Endothelial cell of umbilical vein (primary cell): ENCODE results near the gene TSPEAR. TPM values are rescaled to one million over a fixed set of nuclear protein-coding genes. Genes with fewer than 3 reads are reported as not detected.

Experiments used
- BruUV-seq: library from RNA; stranded (reverse); fragments of 400-500 nt; replicated peaks from 2 replicates; lab custom pipeline; 2021; lab: Mats Ljungman, UMichigan
- CTCF ChIA-PET: fragments of 300-600, 350-600 bp; sonication (Branson Sonifier 250); formaldehyde crosslinking; loops from one replicate; lab custom pipeline; 2021; ENCODE audit warnings: antibody characterized with exemption, inconsistent platforms; lab: Charles Lee
- POLR2A ChIA-PET: fragments of 300-600, 350-600 bp; sonication (Branson Sonifier 250); formaldehyde crosslinking; loops from one replicate; lab custom pipeline; 2021; ENCODE audit warnings: antibody characterized with exemption, inconsistent platforms; lab: Charles Lee
- DNase-seq: peaks from one replicate; pipeline ENCODE4 v3.0.0-alpha.2; 2011; ENCODE audit warnings: low read depth, low spot score
- FAIRE-seq: peaks from 2 replicates; lab custom pipeline; 2011; peaks lifted over from hg19 to GRCh38; lab: Jason Lieb, UNC
- H2AFZ ChIP-seq: 2 replicates; pipeline ENCODE4 v1.6.0; 2012; ENCODE audit warnings: low read depth, low read length, control low read depth, inconsistent platforms
- H3K27ac ChIP-seq: 2 replicates; pipeline ENCODE4 v1.5.1; 2011; ENCODE audit warnings: low read depth, mild to moderate bottlenecking, control low read depth, low read length, moderate library complexity; ENCODE audit not compliant: insufficient read depth
- H3K27me3 ChIP-seq, 2 experiments: 2 replicates each; pipeline versions ENCODE4 v1.6.0 to v1.6.1; 2011; ENCODE audit warnings: low read length in 2 of 2, mixed read lengths in 1 of 2; ENCODE audit not compliant: control insufficient read depth in 2 of 2, insufficient read depth in 2 of 2
- H3K36me3 ChIP-seq, 2 experiments: 2 replicates in 1 of 2; 3 replicates in 1 of 2; pipeline ENCODE4 v1.5.1; 2011; ENCODE audit warnings: low read length in 2 of 2, mild to moderate bottlenecking in 1 of 2, moderate library complexity in 1 of 2; ENCODE audit not compliant: control insufficient read depth in 2 of 2, insufficient read depth in 2 of 2; ENCODE audit errors: extremely low read depth in 1 of 2
- H3K4me1 ChIP-seq: 3 replicates; pipeline ENCODE4 v1.5.1; 2011; ENCODE audit warnings: mild to moderate bottlenecking, low read length; ENCODE audit not compliant: control insufficient read depth, insufficient read depth; ENCODE audit errors: extremely low read depth
- H3K4me2 ChIP-seq: 2 replicates; pipeline ENCODE4 v1.6.1; 2011; ENCODE audit warnings: low read length, control low read depth, mixed read lengths; ENCODE audit not compliant: insufficient read depth
- H3K4me3 ChIP-seq, 3 experiments: fragments of 200-600 bp in 1 of 3; sonication (generic), shearing (Covaris generic) in 1 of 3; replicated peaks in 1 of 3; 2 replicates each; pipeline ENCODE4 v1.5.1; 2011 to 2016; ENCODE audit warnings: control low read depth in 3 of 3, low read length in 3 of 3, mild to moderate bottlenecking in 2 of 3, inconsistent platforms in 1 of 3, low read depth in 1 of 3, moderate library complexity in 1 of 3; ENCODE audit not compliant: insufficient read depth in 1 of 3
- H3K79me2 ChIP-seq: 2 replicates; pipeline ENCODE4 v1.6.0; 2012; ENCODE audit warnings: low read length, inconsistent platforms; ENCODE audit not compliant: control insufficient read depth, insufficient read depth
- H3K9ac ChIP-seq: replicated peaks from 2 replicates; pipeline ENCODE3; 2011; ENCODE audit warnings: low read length, control low read depth; ENCODE audit not compliant: insufficient read depth; ENCODE audit errors: extremely low read depth
- H3K9me1 ChIP-seq: replicated peaks from 3 replicates; pipeline ENCODE4 v1.6.0; 2011; ENCODE audit warnings: mild to moderate bottlenecking, low read length; ENCODE audit not compliant: control insufficient read depth, insufficient read depth; ENCODE audit errors: extremely low read depth
- H3K9me3 ChIP-seq: replicated peaks from 2 replicates; pipeline ENCODE4 v1.5.1; 2012; ENCODE audit warnings: low read length, inconsistent platforms; ENCODE audit not compliant: control insufficient read depth, insufficient read depth
- H4K20me1 ChIP-seq: replicated peaks from 2 replicates; pipeline ENCODE3; 2011; ENCODE audit warnings: mild to moderate bottlenecking, low read length; ENCODE audit not compliant: control insufficient read depth, insufficient read depth; ENCODE audit errors: extremely low read depth
- CTCF ChIP-seq, 2 donors: IDR thresholded peaks; 1 replicate in 1 of 2; 2 replicates in 1 of 2; pipeline ENCODE4 v1.5.1; 2011; ENCODE audit warnings: low read length in 2 of 2, mild to moderate bottlenecking in 2 of 2, moderate library complexity in 2 of 2, control low read depth in 1 of 2, inconsistent platforms in 1 of 2, low read depth in 1 of 2; ENCODE audit not compliant: insufficient read depth in 1 of 2; ENCODE audit errors: extremely low read depth in 1 of 2
- EZH2 ChIP-seq: IDR thresholded peaks from 2 replicates; pipeline ENCODE4 v1.6.1; 2012; ENCODE audit warnings: borderline replicate concordance, low read depth, mild to moderate bottlenecking, moderate library complexity, low read length, inconsistent platforms; ENCODE audit not compliant: severe bottlenecking
- GATA2 ChIP-seq: IDR thresholded peaks from 2 replicates; pipeline ENCODE4 v1.7.0; 2011; ENCODE audit warnings: low read depth, mild to moderate bottlenecking, moderate library complexity, mixed read lengths, low read length; ENCODE audit not compliant: insufficient read length, insufficient read depth
- JUN ChIP-seq: IDR thresholded peaks from 2 replicates; pipeline ENCODE4 v1.6.1; 2011; ENCODE audit warnings: borderline replicate concordance, low read depth; ENCODE audit not compliant: insufficient read length, insufficient read depth
- MYC ChIP-seq: IDR thresholded peaks from one replicate; pipeline ENCODE4 v1.6.1; 2011; ENCODE audit warnings: mild to moderate bottlenecking, low read depth, low read length
- dilution Hi-C: fragments of 300-500 bp; cut with MboI; formaldehyde crosslinking; loops from one replicate; pipeline ENCODE4 v1.15.0; 2019; ENCODE audit warnings: low sequenced_read_pairs; ENCODE audit not compliant: extremely low pct_ligation_motif_present
- intact Hi-C: fragments of 100-400 bp; cut with micrococcal nuclease; formaldehyde crosslinking; loops from one replicate; pipeline ENCODE4 v1.10.0; 2022
- polyA plus RNA-seq, 4 experiments: library from polyadenylated mRNA; depleted of rRNA in 3 of 4; stranded (reverse) in 3 of 4; unstranded in 1 of 4; fragments of >200 nt; gene quantifications; 2 replicates each; pipeline versions ENCODE4 v1.2.1 to v1.2.3, GENCODE V29; 2011 to 2012; ENCODE audit warnings: missing spikeins in 1 of 4
- total RNA-seq: library from RNA; stranded (reverse); gene quantifications from 2 replicates; pipeline ENCODE4 v1.2.3, GENCODE V29; 2021

Gene TSPEAR
- total and polyA plus RNA-seq, 2 donors (not counting 3 experiments of a cell fraction or from before 2014, with no cell fraction given), result 0.01 TPM; not detected in 1

GRCh38 chr21:44603109-44603875 lies 108.1 kb downstream of the TSPEAR start:
- dilution Hi-C loops, result no loop called here
- no peaks in the 10 kb centered on the region for H3K36me3 ChIP-seq
- H3K27ac ChIP-seq, result no peak overlapping the region
- H3K9me1 ChIP-seq, result no peaks in the 10 kb centered on the region
- ChIA-PET CTCF (no interaction called here), POLR2A (no interaction called here)
- H4K20me1 ChIP-seq, result no peaks in the 10 kb centered on the region
- FAIRE-seq (no peak), DNase-seq (no peak)
- H2AFZ ChIP-seq, result no peak overlapping the region
- BruUV-seq, result no TSS peak
- H3K9me3 ChIP-seq, result no peaks in the 10 kb centered on the region
- H3K4me2 ChIP-seq, result no peak overlapping the region
- TF ChIP-seq MYC (no peak), JUN (no peak), GATA2 (no peak), CTCF (IDR thresholded peaks at IDR 0.05; ENCODE audit: extremely low read depth in 1 of 2, insufficient read depth in 1 of 2, low read depth in 1 of 2, low read length in 2 of 2) (no peak), EZH2 (no peak)
- H3K4me3 ChIP-seq, result no peak overlapping the region
- peaks cover 1 to 4% of the 10 kb centered on the region in 2 experiments for H3K27me3 ChIP-seq
- no peaks in the 10 kb centered on the region for H3K4me1 ChIP-seq
- intact Hi-C loops, result no loop called here
- H3K9ac ChIP-seq, result no peak overlapping the region
- no peaks in the 10 kb centered on the region for H3K79me2 ChIP-seq
